COLO829 (cell line): ENCODE data around the gene TCF4.
A peak's percentile ranks its signal among the peaks of the same experiment; 100 is the strongest.

Experiments
- DNase-seq: peaks from one replicate; pipeline ENCODE4 v3.0.0; 2012; ENCODE audit warnings: low spot score

TCF4 gene

DNA sequence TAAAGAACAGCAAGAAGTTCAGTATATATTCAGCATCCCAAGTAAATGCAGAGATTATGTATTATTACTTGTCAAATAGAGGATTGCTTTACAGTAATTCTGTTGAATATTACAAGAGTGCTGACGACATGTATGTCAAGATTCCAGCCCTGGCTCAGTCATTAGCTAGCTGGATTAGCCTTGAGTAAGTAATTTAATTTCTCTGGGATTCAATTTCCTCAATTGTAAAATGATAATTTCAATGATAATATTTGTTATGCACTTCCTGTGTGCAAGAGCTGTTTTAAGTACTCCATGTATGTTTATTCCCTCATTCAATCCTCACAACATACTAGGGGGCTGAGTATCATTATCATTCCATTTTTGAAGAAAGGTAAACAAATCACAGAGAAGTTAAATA, 44.0 kb downstream of the TCF4 start:
- DNase-seq, result no peak

- no peak for DNase-seq
Measured at GRCh38 chr18:55543130-55543704, 44.8 kb downstream of the TCF4 start.

- DNase-seq, result no peak
Measured at GRCh38 chr18:55541571-55541970, 46.4 kb downstream of the TCF4 start.

DNA sequence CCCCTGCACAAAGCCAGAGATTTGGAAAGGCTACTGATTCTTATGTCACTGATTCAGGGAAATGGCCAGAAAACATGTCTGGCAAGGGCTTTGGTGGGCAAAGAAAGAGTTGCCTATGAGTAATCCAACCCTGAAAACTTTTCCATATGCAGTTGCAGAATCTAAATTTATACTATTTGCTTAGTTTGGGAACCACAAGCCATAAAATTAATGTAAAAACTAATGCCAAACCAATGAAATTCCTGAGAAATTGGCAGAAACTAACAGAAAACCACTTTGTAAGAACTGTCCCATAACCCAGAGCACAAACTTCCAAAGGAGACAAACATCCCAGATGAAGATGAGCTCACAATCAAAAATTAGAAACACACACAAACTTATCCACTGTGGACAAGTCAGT, 48.8 kb downstream of the TCF4 start:
- no peak for DNase-seq

GRCh38 chr18:55534996-55535395, 53.0 kb downstream of the TCF4 start:
- DNase-seq, result no peak

GRCh38 chr18:55534547-55534946, 53.4 kb downstream of the TCF4 start:
- no peak for DNase-seq

- DNase-seq, result no peak
Measured at GRCh38 chr18:55530166-55530565, 57.8 kb downstream of the TCF4 start.

- no peak for DNase-seq
Measured at GRCh38 chr18:55529581-55529980, 58.4 kb downstream of the TCF4 start.

DNA sequence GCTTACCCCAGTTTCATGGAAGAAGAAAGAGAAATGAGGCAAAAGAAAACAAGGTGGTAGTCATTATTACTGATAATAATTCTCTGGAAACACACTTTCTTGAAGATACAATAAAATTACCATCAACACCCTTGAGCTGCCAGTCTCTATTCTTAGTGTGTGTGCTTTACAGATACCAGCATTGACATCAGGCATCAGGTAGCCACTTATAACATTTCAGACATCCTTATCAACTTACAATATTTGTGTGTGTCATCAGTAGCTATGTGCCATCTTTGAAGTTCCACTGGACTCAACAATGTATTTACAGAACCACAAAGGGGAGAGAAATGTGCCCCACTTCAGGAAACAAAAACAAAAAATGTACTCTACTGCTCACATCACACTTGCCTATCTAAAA, 62.1 kb downstream of the TCF4 start:
- no peak for DNase-seq

- no peak for DNase-seq
Measured at GRCh38 chr18:55524353-55525073, 63.5 kb downstream of the TCF4 start.

GRCh38 chr18:55523001-55523400, 65.0 kb downstream of the TCF4 start:
- DNase-seq, result no peak

DNA sequence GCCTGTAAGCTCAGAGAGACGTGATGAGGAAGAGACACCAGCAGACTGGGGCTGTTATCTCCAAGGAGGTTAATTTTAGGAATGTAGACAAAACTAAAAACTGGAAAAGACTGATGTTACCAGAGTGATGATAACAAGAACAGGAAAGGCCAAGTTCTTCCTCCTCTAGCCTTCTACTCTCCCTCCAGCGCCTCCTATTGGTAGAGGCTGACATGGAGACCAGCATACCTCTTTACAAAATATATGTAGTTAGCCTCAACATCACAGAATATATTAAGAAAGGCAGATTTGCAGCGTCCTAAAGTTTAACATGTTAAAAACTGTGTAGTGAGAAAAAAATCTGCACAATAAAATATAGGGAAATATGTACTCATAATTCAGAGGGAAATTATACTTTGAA, 66.0 kb downstream of the TCF4 start:
- peak; percentile 13 for DNase-seq

DNA sequence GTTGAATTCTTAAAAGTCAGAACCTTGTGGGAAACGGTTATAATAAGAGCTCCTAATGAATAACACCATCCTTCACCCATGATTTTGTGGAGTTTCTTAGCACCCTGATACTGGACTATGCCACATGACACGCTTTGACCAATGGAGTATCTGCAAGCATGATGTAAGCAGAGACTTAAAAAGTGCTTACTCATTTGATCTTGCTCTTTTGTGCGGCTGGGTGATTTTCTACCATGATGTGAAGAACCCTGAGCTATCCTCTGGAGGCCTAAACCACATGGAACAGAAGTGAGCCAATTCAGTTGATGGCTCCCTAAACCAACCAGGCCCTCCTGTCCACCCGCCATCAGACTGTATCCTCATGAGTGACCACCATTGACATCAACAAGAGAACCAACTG, 70.9 kb downstream of the TCF4 start:
- no peak for DNase-seq

- no peak for DNase-seq
Measured at GRCh38 chr18:55515941-55516710, 71.9 kb downstream of the TCF4 start.

GRCh38 chr18:55515214-55515613, 72.8 kb downstream of the TCF4 start:
- DNase-seq, result no peak

- DNase-seq, result no peak
Measured at GRCh38 chr18:55513161-55513560, 74.8 kb downstream of the TCF4 start.

DNA sequence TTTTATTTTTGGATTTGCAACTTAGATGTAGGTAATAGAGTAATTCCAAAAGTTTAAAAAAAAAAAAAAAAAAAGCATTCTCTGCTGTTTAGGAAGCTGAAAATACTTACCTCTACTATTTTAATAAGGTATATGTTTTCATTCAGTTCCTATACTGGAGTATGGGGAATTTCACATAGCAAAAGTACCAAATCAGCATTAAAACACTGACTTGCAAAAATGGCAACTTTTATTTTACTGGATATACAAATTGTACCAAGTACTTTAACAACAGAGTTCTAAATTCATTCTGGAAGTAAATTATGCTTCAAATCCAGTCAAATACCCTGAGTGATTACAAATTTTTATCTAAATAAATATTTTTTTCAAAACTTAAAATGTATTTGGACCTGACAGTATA, 76.7 kb downstream of the TCF4 start:
- no peak for DNase-seq

DNA sequence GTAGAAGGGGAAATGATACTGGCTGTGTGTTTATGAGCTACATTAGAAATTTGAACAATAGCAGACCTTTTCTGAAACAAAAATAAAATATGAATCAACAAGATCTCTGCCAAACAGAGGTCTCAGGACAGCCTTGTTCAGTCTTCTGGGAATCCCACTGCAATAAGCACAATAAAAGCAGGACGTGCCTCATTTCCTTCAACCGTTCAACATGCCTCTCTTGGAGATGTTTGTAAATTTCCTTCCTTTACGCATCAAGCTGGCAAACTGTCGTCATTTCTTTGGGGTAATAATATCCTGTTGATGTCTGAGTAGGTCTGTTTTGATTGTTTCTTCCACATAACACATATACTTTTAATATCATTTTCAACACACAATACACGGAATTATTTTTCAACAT, 77.2 kb downstream of the TCF4 start:
- DNase-seq, result no peak

- no peak for DNase-seq
Measured at GRCh38 chr18:55509631-55510324, 78.2 kb downstream of the TCF4 start.

- no peak for DNase-seq
Measured at GRCh38 chr18:55508651-55509050, 79.3 kb downstream of the TCF4 start.

- no peak for DNase-seq
Measured at GRCh38 chr18:55506074-55506473, 81.9 kb downstream of the TCF4 start.

DNA sequence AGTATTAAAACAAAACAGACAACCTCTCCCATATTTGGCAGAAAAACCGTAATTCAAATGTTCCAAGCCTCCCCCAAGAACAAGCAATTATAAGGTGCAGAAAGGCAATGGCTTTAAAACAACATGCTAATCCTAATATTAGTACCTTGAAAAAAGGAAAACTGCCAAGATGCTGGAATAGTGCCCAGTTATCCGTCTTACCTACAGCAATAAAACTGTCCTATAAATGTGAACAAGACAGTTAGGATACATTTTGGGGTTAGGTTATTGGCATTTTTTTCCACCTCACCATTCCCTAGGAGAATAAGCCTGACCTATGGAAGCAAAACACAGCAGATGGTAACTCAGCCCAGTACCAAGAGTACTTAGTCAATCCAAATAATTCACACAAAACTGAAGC, 83.2 kb downstream of the TCF4 start:
- no peak for DNase-seq
